Muscle of back (tissue), 11 donors: ENCODE measurements around the gene ISOC2. TPM values are rescaled to one million over a fixed set of nuclear protein-coding genes. Genes with fewer than 3 reads are reported as not detected.

ENCODE experiments used
- DNase-seq, 3 donors: peaks; one replicate each; pipeline versions ENCODE4 v3.0.0 to v3.0.0-alpha.2; 2013
- polyA plus RNA-seq, 10 donors: library from polyadenylated mRNA; unstranded; fragments of 120-200 nt; gene quantifications; one replicate each; pipeline ENCODE4 v1.2.1, GENCODE V29; 2013; ENCODE audit not compliant: insufficient read length in 10 of 10

The ISOC2 gene
- polyA plus RNA-seq, 10 donors, result 26.6 to 40.9 (median 30.8) TPM

GRCh38 chr19:55491546-55492360 is 30.3 kb upstream of the ISOC2 start:
- peak in 1 of 3 donors; percentile 47 for DNase-seq

GRCh38 chr19:55490478-55491432 is 29.3 kb upstream of the ISOC2 start:
- DNase-seq, result peak in 1 of 3 donors; percentile 63

GRCh38 chr19:55489711-55490477 is 28.5 kb upstream of the ISOC2 start:
- DNase-seq, result no peak

GRCh38 chr19:55488986-55489710 is 27.7 kb upstream of the ISOC2 start:
- DNase-seq, result peak in 1 of 3 donors; percentile 61

GRCh38 chr19:55487924-55488687 is 26.7 kb upstream of the ISOC2 start, which contains the start of gene SSC5D:
Gene SSC5D (plus strand): TSS chr19:55488436. CDS start chr19:55488590, 154 bp downstream.
- DNase-seq, result peak in 1 of 3 donors; percentile 86

GRCh38 chr19:55486971-55487923 is 25.8 kb upstream of the ISOC2 start:
- peak; percentile 94 to 96 (median 95) for DNase-seq

GRCh38 chr19:55486043-55486970 is 24.9 kb upstream of the ISOC2 start:
- DNase-seq, result no peak

GRCh38 chr19:55485439-55486011 is 24.1 kb upstream of the ISOC2 start:
- no peak for DNase-seq

GRCh38 chr19:55484593-55485438 is 23.4 kb upstream of the ISOC2 start, which contains the start of gene NAT14:
Gene NAT14 (plus strand): TSS chr19:55485188. CDS start chr19:55485709, 521 bp downstream.
- peak in 2 of 3 donors; percentile 83 to 93 for DNase-seq

- DNase-seq, result no peak
These were observed 22.5 kb upstream of the ISOC2 start for GRCh38 chr19:55483706-55484592.

GRCh38 chr19:55482967-55483705 is 21.7 kb upstream of the ISOC2 start:
- no peak for DNase-seq

GRCh38 chr19:55482156-55482961 is 20.9 kb upstream of the ISOC2 start:
- no peak for DNase-seq

- no peak for DNase-seq
These were observed 20.3 kb upstream of the ISOC2 start for GRCh38 chr19:55481794-55482155.
